ENCODE data around the gene ITIH5.

DNA sequence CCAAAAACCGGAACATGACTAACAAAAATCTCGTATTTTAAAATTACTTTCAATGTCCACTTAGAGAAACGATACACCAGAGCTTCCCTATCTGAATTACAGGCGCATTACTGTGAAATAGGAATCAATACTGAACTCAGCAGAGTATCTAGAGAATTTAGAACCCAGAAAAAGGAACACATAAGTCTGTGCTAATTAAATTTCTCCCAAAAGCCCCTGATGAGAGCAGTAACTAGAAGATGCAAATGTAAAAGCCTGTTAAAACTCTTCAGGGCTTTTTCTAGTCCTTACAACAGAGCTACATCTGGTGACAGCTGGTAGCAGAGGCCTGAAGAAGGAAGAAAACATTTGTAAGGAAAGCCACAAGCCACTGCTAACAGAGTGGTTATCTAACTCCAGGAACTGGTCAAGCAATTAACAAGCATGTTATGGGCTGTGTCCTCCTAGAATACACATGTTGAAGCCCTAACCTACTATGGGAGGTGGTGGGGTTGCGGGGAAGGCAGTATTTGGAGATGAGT is 24.2 kb downstream of the ITIH5 start:
- TF ChIP-seq POLR2A (IDR thresholded peaks at IDR 0.05; ENCODE audit: low read depth, low read length) (no peak), POLR2AphosphoS5 (IDR thresholded peaks at IDR 0.05; ENCODE audit: low read depth, low read length) (no peak), TAF1 (IDR thresholded peaks at IDR 0.05; ENCODE audit: low read depth, low read length) (no peak)

All from GM12891 (cell line).